ENCODE results near the gene ARFIP2.

Gene ARFIP2

DNA sequence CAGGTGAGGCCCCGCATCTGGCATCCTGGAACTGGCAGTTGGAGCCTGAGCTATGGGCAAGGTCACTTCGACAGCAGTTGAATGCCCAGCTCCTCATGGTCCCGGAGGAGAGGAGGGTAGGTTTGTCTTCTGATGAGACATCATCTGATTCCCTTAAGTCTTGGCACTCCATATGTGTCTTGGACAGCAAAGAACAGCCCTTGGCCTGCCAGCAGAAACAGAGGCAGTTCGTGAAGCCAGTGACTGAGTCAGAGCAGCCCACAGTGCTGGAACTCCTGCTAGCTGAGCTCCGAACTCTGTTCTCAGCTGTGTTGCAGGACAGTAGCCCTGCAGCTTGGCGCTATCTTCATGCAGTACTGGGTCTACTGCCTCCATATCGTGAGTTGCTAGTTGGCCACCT, 17.0 kb upstream of the ARFIP2 start:
- Histone ChIP-seq H3K27me3 (replicated peaks; ENCODE audit: control insufficient read depth, insufficient read depth, low read length) (no peaks in the 10 kb centered on the region), H3K36me3 (ENCODE audit: control insufficient read depth, insufficient read depth, low read length) (peaks cover 15% of the 10 kb centered on the region), H3K4me3 (replicated peaks; ENCODE audit: low read depth, low read length) (no peak overlapping the region)
- no peak for DNase-seq (ENCODE audit: extremely low read depth, insufficient read length)
- TF ChIP-seq, protein P1, sequence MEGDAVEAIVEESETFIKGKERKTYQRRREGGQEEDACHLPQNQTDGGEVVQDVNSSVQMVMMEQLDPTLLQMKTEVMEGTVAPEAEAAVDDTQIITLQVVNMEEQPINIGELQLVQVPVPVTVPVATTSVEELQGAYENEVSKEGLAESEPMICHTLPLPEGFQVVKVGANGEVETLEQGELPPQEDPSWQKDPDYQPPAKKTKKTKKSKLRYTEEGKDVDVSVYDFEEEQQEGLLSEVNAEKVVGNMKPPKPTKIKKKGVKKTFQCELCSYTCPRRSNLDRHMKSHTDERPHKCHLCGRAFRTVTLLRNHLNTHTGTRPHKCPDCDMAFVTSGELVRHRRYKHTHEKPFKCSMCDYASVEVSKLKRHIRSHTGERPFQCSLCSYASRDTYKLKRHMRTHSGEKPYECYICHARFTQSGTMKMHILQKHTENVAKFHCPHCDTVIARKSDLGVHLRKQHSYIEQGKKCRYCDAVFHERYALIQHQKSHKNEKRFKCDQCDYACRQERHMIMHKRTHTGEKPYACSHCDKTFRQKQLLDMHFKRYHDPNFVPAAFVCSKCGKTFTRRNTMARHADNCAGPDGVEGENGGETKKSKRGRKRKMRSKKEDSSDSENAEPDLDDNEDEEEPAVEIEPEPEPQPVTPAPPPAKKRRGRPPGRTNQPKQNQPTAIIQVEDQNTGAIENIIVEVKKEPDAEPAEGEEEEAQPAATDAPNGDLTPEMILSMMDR (IDR thresholded peaks at IDR 0.05; ENCODE audit: insufficient read depth, low read length, poor library complexity, severe bottlenecking), result no peak

DNA sequence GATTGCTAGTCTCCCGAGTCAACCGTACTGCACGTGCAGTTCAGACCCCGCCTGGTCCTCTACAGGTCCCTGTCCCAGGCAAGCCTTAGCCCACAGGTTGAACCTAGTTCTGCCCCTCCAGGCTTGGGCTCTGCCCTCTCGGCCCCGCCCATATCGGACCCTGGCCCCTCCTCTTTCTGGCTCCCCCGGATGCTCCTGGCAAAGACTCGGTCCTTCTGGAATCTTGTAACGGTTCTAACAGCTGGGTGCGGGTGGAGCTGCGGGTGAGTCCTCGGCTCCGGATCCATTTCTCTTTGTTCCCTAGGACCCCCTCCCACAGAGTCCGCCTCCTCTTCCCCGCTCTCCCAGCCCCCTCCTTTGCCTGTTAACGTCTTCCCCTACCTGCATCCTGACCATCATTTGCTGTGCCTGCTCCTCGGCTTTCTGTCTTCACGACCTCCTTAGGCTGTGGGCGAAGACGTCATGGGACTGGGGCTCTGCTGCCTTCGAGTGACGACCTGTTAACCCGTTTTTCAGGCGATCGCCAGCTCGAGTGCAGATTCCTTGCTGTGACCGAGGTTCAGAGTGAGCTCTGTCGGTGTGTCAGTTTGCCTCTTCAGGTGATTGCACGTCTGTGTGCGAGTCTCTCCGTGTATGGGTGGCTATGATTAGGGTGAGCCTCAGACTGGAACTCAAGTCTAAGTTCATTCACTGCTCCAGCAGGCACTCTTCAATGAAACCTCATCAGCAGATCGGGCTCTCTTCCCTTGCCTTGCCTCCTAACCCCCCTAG, 16.1 kb upstream of the ARFIP2 start, which contains the start of gene DNHD1:
Gene DNHD1, plus strand, starts transcription at position 212 of the 771 bp plus-strand sequence. CDS start 936 bp downstream, outside the sequence.
- Histone ChIP-seq H3K4me3 (replicated peaks; ENCODE audit: low read depth, low read length) (no peak within 1 kb of the TSS), H3K36me3 (ENCODE audit: control insufficient read depth, insufficient read depth, low read length) (peaks cover 10% of the 10 kb centered on the region), H3K27me3 (replicated peaks; ENCODE audit: control insufficient read depth, insufficient read depth, low read length) (no peaks in the 10 kb centered on the region)
- no peak for DNase-seq (ENCODE audit: extremely low read depth, insufficient read length)
- TF ChIP-seq, protein P1 (IDR thresholded peaks at IDR 0.05; ENCODE audit: insufficient read depth, low read length, poor library complexity, severe bottlenecking), result no peak

DNA sequence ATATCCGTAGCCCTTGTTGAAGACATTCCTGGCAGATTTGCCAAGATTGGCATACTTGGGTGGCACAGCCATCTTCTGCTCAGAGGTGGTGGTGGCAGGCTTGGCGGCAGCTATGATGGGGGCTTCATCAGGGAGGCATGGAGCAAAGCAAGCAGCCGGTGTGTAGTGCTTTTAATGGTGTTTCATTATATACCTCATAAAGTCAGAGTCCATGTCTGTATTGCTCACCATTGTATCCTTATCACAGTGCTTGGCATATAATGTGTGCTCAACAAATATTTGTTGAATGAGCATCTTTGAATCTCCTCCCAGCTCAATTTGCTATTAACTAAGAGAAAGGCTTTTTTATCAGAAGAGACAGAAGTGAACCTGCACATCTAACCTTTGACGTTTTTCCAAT, 8.2 kb upstream of the ARFIP2 start:
- TF ChIP-seq, protein P1 (IDR thresholded peaks at IDR 0.05; ENCODE audit: insufficient read depth, low read length, poor library complexity, severe bottlenecking), result no peak
- no peak overlapping the region for H3K4me3 ChIP-seq (replicated peaks; ENCODE audit: low read depth, low read length)
- DNase-seq (ENCODE audit: extremely low read depth, insufficient read length), result no peak
- peaks cover 7% of the 10 kb centered on the region for H3K36me3 ChIP-seq (ENCODE audit: control insufficient read depth, insufficient read depth, low read length)
- no peaks in the 10 kb centered on the region for H3K27me3 ChIP-seq (replicated peaks; ENCODE audit: control insufficient read depth, insufficient read depth, low read length)

DNA sequence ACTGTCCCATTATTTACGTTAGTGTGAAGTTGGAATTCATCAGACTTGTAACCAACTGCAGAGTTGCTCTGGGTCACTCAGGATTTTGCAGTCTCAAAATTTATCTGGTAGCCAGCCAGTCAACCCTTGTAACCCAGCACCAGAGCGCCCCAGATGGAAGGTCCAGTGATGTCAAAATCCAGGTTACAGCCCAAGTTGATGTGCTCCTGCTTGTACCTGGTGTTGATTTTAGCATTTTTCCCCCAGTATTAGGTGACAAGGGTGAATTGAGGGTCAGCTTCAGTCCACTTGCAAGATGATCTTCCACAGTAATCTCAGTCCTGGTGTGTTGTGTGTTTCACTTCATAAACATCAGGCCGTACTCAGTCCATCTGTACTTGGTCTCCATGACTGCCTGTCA, 7.7 kb upstream of the ARFIP2 start:
- DNase-seq (ENCODE audit: extremely low read depth, insufficient read length), result no peak
- TF ChIP-seq, protein P1 (IDR thresholded peaks at IDR 0.05; ENCODE audit: insufficient read depth, low read length, poor library complexity, severe bottlenecking), result no peak

DNA sequence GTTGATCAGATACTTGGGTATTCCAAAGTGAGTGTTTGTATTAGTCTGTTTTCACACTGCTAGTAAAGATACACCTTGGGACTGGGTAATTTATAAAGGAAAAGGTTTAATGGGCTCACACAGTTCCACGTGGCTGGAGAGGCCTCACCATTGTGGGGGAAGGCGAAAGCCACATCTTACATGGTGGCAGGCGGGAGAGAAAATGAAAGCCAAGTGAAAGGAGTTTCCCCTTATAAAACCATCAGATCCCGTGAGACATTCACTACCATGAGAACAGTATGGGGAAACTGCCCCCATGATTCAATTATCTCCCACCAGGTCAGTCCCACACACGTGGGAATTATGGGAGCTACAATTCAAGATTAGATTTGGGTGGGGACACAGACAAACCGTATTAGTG, 7.2 kb upstream of the ARFIP2 start:
- H3K4me3 ChIP-seq (replicated peaks; ENCODE audit: low read depth, low read length), result no peak overlapping the region
- TF ChIP-seq, protein P1 (IDR thresholded peaks at IDR 0.05; ENCODE audit: insufficient read depth, low read length, poor library complexity, severe bottlenecking), result no peak
- DNase-seq (ENCODE audit: extremely low read depth, insufficient read length), result no peak
- peaks cover 11% of the 10 kb centered on the region for H3K36me3 ChIP-seq (ENCODE audit: control insufficient read depth, insufficient read depth, low read length)
- no peaks in the 10 kb centered on the region for H3K27me3 ChIP-seq (replicated peaks; ENCODE audit: control insufficient read depth, insufficient read depth, low read length)

More for the DNA sequence above, 7.7 kb upstream of the ARFIP2 start:
- H3K27me3 ChIP-seq (replicated peaks; ENCODE audit: control insufficient read depth, insufficient read depth, low read length), result no peaks in the 10 kb centered on the region
- H3K36me3 ChIP-seq (ENCODE audit: control insufficient read depth, insufficient read depth, low read length), result peaks cover 8% of the 10 kb centered on the region
- no peak overlapping the region for H3K4me3 ChIP-seq (replicated peaks; ENCODE audit: low read depth, low read length)
